ENCODE data around the gene SLC25A21. TPM values are rescaled to one million over a fixed set of nuclear protein-coding genes. Genes with fewer than 3 reads are reported as not detected.

The SLC25A21 gene
- total RNA-seq, 2 experiments from 2014 or later, result not detected

DNA sequence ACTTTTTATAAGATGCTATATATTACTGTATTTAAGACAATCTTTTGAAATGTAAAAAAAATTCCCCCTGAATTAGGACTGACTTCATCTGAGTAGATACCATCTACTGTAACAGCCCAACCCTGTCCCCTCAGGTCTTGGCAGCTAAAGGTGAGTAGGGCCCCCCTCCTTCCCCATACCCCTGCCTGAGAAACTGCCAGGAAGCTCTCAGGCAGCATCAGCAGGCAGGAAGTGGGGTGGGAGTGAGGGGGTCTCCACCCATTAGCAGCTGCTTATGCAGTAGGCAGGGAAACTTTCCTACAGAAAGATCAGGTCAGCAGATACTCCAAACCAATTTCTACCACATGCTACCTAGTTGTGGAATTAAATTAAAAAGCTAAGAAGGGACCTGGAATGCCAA lies 448.2 kb downstream of the SLC25A21 start:
- DNase-seq, result no peak
- Mint-ChIP-seq H3K4me1 (ENCODE audit: low read depth) (no peaks in the 10 kb centered on the region), H3K27me3 (no peaks in the 10 kb centered on the region), H3K4me3 (no peak overlapping the region), H3K27ac (no peak overlapping the region), H3K9me3 (peaks cover 2% of the 10 kb centered on the region), H3K36me3 (ENCODE audit: low read depth) (no peaks in the 10 kb centered on the region)
- ChIA-PET POLR2A (no interaction called here), CTCF (no interaction called here)
- ATAC-seq, result no peak
- intact Hi-C loops (cut with micrococcal nuclease), result no loop called here
- TF ChIP-seq, protein P1, sequence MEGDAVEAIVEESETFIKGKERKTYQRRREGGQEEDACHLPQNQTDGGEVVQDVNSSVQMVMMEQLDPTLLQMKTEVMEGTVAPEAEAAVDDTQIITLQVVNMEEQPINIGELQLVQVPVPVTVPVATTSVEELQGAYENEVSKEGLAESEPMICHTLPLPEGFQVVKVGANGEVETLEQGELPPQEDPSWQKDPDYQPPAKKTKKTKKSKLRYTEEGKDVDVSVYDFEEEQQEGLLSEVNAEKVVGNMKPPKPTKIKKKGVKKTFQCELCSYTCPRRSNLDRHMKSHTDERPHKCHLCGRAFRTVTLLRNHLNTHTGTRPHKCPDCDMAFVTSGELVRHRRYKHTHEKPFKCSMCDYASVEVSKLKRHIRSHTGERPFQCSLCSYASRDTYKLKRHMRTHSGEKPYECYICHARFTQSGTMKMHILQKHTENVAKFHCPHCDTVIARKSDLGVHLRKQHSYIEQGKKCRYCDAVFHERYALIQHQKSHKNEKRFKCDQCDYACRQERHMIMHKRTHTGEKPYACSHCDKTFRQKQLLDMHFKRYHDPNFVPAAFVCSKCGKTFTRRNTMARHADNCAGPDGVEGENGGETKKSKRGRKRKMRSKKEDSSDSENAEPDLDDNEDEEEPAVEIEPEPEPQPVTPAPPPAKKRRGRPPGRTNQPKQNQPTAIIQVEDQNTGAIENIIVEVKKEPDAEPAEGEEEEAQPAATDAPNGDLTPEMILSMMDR (IDR thresholded peaks at IDR 0.05), result no peak

DNA sequence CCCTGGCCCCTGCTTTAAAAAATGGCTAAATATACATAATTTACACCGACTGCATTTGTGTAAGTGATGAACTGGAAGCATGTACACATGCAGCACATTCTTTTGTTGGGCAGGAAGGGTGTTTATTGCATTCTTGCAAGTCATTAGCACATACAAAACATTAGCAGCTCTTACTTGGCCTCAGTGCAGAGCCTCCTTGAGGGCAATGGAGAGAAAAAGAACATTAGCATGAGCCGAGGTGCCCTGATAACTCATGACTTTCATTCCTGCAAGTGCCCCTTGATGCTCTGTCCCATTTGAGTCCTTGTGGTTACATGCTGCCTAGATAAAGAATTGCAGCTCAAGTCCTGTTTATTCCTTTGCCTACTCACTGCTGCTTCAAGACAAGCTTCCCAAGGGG lies 448.9 kb downstream of the SLC25A21 start:
- Mint-ChIP-seq H3K27ac (no peak overlapping the region), H3K4me1 (ENCODE audit: low read depth) (no peaks in the 10 kb centered on the region), H3K36me3 (ENCODE audit: low read depth) (no peaks in the 10 kb centered on the region), H3K27me3 (no peaks in the 10 kb centered on the region), H3K9me3 (peaks cover 2% of the 10 kb centered on the region), H3K4me3 (no peak overlapping the region)
- DNase-seq, result no peak
- ATAC-seq, result no peak
- ChIA-PET POLR2A (no interaction called here), CTCF (no interaction called here)
- intact Hi-C loops (cut with micrococcal nuclease), result no loop called here
- TF ChIP-seq, protein P1 (IDR thresholded peaks at IDR 0.05), result no peak

DNA sequence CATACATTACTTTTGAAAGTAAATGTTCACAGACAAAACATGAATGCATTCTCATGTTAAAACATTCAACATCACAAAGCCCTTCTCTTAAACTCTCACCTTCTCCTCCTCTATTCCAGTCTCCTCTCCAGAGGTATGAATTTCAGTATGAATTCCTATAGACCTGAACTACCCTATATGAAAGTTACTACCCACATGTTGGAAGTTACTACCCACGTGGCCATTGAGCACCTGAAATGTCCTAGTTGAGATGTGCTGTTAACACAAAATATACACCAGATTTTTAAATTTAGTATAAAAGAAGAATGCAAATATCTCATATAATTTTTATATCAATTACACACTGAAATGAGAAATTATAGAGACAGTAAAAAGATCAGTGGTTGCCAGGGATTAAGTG lies 450.5 kb downstream of the SLC25A21 start:
- no peak for DNase-seq
- ChIA-PET CTCF (no interaction called here), POLR2A (no interaction called here)
- no peak overlapping the region for H3K27ac Mint-ChIP-seq
- H3K4me1 Mint-ChIP-seq (ENCODE audit: low read depth), result no peaks in the 10 kb centered on the region
- ATAC-seq, result no peak
- H3K27me3 Mint-ChIP-seq, result no peaks in the 10 kb centered on the region
- TF ChIP-seq, protein P1 (IDR thresholded peaks at IDR 0.05), result no peak
- H3K4me3 Mint-ChIP-seq, result no peak overlapping the region
- intact Hi-C loops (cut with micrococcal nuclease), result no loop called here
- peaks cover 2% of the 10 kb centered on the region for H3K9me3 Mint-ChIP-seq
- H3K36me3 Mint-ChIP-seq (ENCODE audit: low read depth), result no peaks in the 10 kb centered on the region

- H3K4me3 Mint-ChIP-seq, result no peak overlapping the region
- intact Hi-C loops (cut with micrococcal nuclease), result no loop called here
- CTCF ChIA-PET, result interaction anchor here (0.6 kb wide), 1 partner anchor 221 kb away, joined by 3 read pairs; no protein-coding TSS in a partner anchor
- H3K9me3 Mint-ChIP-seq, result peaks cover 2% of the 10 kb centered on the region
- no peak overlapping the region for H3K27ac Mint-ChIP-seq
- TF ChIP-seq, protein P1 (IDR thresholded peaks at IDR 0.05), result no peak
- H3K27me3 Mint-ChIP-seq, result no peaks in the 10 kb centered on the region
- no peaks in the 10 kb centered on the region for H3K36me3 Mint-ChIP-seq (ENCODE audit: low read depth)
- POLR2A ChIA-PET, result interaction anchor here (0.6 kb wide), 1 partner anchor 29 kb away, joined by 4 read pairs; no protein-coding TSS in a partner anchor
- no peaks in the 10 kb centered on the region for H3K4me1 Mint-ChIP-seq (ENCODE audit: low read depth)
- no peak for DNase-seq
- ATAC-seq, result no peak
Observed at GRCh38 chr14:36720657-36721056, 451.7 kb downstream of the SLC25A21 start.

DNA sequence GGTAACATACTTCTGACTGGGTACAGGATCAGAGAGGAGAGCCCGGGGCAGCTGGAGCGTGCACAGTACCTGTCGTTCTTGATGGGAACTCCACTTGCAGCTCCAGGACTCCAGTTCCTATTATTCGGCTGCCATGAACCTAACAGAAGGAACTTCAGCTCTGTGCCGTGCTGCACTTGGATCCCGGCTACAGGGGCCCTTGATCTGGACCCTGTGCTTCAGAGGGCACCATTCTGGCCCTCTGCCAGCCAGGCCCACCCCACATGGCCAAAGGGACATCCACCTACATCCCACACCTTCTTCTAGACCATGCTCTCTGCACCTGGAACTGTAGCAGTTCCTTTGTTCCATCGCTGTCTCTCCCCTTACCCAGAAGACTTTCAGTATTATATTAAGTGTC lies 452.6 kb downstream of the SLC25A21 start:
- TF ChIP-seq, protein P1 (IDR thresholded peaks at IDR 0.05), result no peak
- intact Hi-C loops (cut with micrococcal nuclease), result no loop called here
- Mint-ChIP-seq H3K4me3 (no peak overlapping the region), H3K4me1 (ENCODE audit: low read depth) (no peaks in the 10 kb centered on the region), H3K9me3 (no peaks in the 10 kb centered on the region), H3K36me3 (ENCODE audit: low read depth) (no peaks in the 10 kb centered on the region), H3K27me3 (no peaks in the 10 kb centered on the region), H3K27ac (no peak overlapping the region)
- ChIA-PET POLR2A (no interaction called here), CTCF (no interaction called here)
- ATAC-seq, result no peak
- DNase-seq, result no peak

Data from activated CD8-positive, alpha-beta T cell treated with anti-CD3 and anti-CD28 coated beads for 36 hours (primary cell).